SK-N-SH treated with all-trans-retinoic acid at 6 μM for 48 hours (cell line): ENCODE data around the gene CPA4.
"Not testable (repeated sequence)": the region's sequence is repeated elsewhere in the genome, so short reads cannot be mapped to it uniquely, and the experiment has no call there.

Experiments
- ATAC-seq: fragments of 200-7000 bp; cut with Tn5 transposase; 3 replicates; pipeline ENCODE4 v1.9.1; 2020; ENCODE audit warnings: mild to moderate bottlenecking, moderate library complexity
- ARNTL ChIP-seq: fragments of 450-650 bp; formaldehyde crosslinking; IDR thresholded peaks from 2 replicates; pipeline ENCODE4 v1.5.0; 2020; ENCODE audit warnings: low read depth, mild to moderate bottlenecking, moderate library complexity, borderline replicate concordance
- BACH2 ChIP-seq: fragments of 250-450 bp; sonication (Bioruptor Pico); IDR thresholded peaks from 2 replicates; pipeline ENCODE4 v1.9.0; 2021; ENCODE audit warnings: mild to moderate bottlenecking, borderline replicate concordance
- CREB5 ChIP-seq: fragments of 250-450 bp; sonication (Bioruptor Pico); IDR thresholded peaks from 2 replicates; pipeline ENCODE4 v1.5.1; 2020; ENCODE audit warnings: low read depth, mild to moderate bottlenecking, moderate library complexity
- CSDC2 ChIP-seq: fragments of 250-450 bp; sonication (Bioruptor Pico); IDR thresholded peaks from 2 replicates; pipeline ENCODE4 v1.5.0; 2020; ENCODE audit warnings: mild to moderate bottlenecking, moderate library complexity
- CSRNP3 ChIP-seq: fragments of 250-450 bp; sonication (Bioruptor Pico); IDR thresholded peaks from 2 replicates; pipeline ENCODE4 v1.5.1; 2021; ENCODE audit warnings: mild to moderate bottlenecking, moderate library complexity
- ESRRG ChIP-seq: fragments of 250-450 bp; sonication (Bioruptor Pico); IDR thresholded peaks from 2 replicates; pipeline ENCODE4 v1.6.1; 2021; ENCODE audit warnings: mild to moderate bottlenecking
- GLIS3 ChIP-seq: fragments of 250-450 bp; sonication (Bioruptor Pico); IDR thresholded peaks from 2 replicates; pipeline ENCODE4 v1.5.0; 2020; ENCODE audit warnings: mild to moderate bottlenecking, moderate library complexity
- ISL1 ChIP-seq: fragments of 250-450 bp; sonication (Bioruptor Pico); IDR thresholded peaks from 2 replicates; pipeline ENCODE4 v2.1.2; 2022; ENCODE audit warnings: mild to moderate bottlenecking, moderate library complexity
- OSR1 ChIP-seq: fragments of 250-450 bp; sonication (Bioruptor Pico); IDR thresholded peaks from 2 replicates; pipeline ENCODE4 v1.8.0; 2022; ENCODE audit warnings: moderate library complexity, mild to moderate bottlenecking, inconsistent platforms
- POU6F1 ChIP-seq: fragments of 250-450 bp; sonication (Bioruptor Pico); IDR thresholded peaks from 2 replicates; pipeline ENCODE4 v1.8.0; 2021; ENCODE audit warnings: low read depth, mild to moderate bottlenecking, moderate library complexity, borderline replicate concordance
- PPARA ChIP-seq: fragments of 250-450 bp; sonication (Bioruptor Pico); IDR thresholded peaks from 2 replicates; pipeline ENCODE4 v1.5.0; 2020; ENCODE audit warnings: mild to moderate bottlenecking, borderline replicate concordance
- SNAI2 ChIP-seq: fragments of 250-450 bp; sonication (Bioruptor Pico); IDR thresholded peaks from 2 replicates; pipeline ENCODE4 v1.5.0; 2020; ENCODE audit warnings: mild to moderate bottlenecking, moderate library complexity
- TCF4 ChIP-seq: fragments of 250-450 bp; sonication (Bioruptor Pico); IDR thresholded peaks from 2 replicates; pipeline ENCODE4 v1.8.0; 2021; ENCODE audit warnings: mild to moderate bottlenecking, moderate library complexity, borderline replicate concordance
- TOX ChIP-seq: fragments of 250-450 bp; sonication (Bioruptor Pico); IDR thresholded peaks from 2 replicates; pipeline ENCODE4 v1.8.0; 2021; ENCODE audit warnings: mild to moderate bottlenecking, moderate library complexity, borderline replicate concordance
- ZC3H10 ChIP-seq: fragments of 250-450 bp; sonication (Bioruptor Pico); IDR thresholded peaks from 2 replicates; pipeline ENCODE4 v1.5.1; 2021; ENCODE audit warnings: mild to moderate bottlenecking, moderate library complexity
- ZFP3 ChIP-seq: fragments of 250-450 bp; sonication (Bioruptor Pico); IDR thresholded peaks from 2 replicates; pipeline ENCODE4 v1.5.0; 2020; ENCODE audit warnings: mild to moderate bottlenecking, moderate library complexity
- ZNF565 ChIP-seq: fragments of 450-650 bp; formaldehyde crosslinking; conservative IDR thresholded peaks from 2 replicates; pipeline ENCODE4 v1.5.0; 2020; ENCODE audit warnings: low read depth, mild to moderate bottlenecking, moderate library complexity
- ZNF70 ChIP-seq: fragments of 450-650 bp; formaldehyde crosslinking; IDR thresholded peaks from 2 replicates; pipeline ENCODE4 v1.5.0; 2020; ENCODE audit warnings: mild to moderate bottlenecking, moderate library complexity
- ZNF8 ChIP-seq: fragments of 450-650 bp; formaldehyde crosslinking; IDR thresholded peaks from 2 replicates; pipeline ENCODE4 v1.5.0; 2020; ENCODE audit warnings: mild to moderate bottlenecking, moderate library complexity
- TF ChIP-seq, protein P1 (sequence below): fragments of 250-450 bp; sonication (Bioruptor Pico); IDR thresholded peaks from 2 replicates; pipeline ENCODE4 v1.5.0; 2020; ENCODE audit warnings: mild to moderate bottlenecking, moderate library complexity

Gene CPA4

GRCh38 chr7:130319541-130319940, 26.6 kb downstream of the CPA4 start:
- no peak for TF ChIP-seq ZC3H10 (CRISPR knock-in tag)
- TF ChIP-seq BACH2 (CRISPR knock-in tag), result no peak
- TF ChIP-seq SNAI2 (CRISPR knock-in tag), result no peak
- TF ChIP-seq ZNF565 (CRISPR knock-in tag), result no peak
- no peak for TF ChIP-seq ISL1 (CRISPR knock-in tag)
- TF ChIP-seq TCF4, result no peak
- TF ChIP-seq CREB5 (CRISPR knock-in tag), result no peak
- TF ChIP-seq ZFP3, result no peak
- TF ChIP-seq GLIS3, result no peak
- TF ChIP-seq TOX (CRISPR knock-in tag), result no peak
- no peak for TF ChIP-seq ESRRG (CRISPR knock-in tag)
- TF ChIP-seq CSDC2, result no peak
- TF ChIP-seq PPARA (CRISPR knock-in tag), result no peak
- TF ChIP-seq ZNF70 (CRISPR knock-in tag), result no peak
- TF ChIP-seq, protein P1, sequence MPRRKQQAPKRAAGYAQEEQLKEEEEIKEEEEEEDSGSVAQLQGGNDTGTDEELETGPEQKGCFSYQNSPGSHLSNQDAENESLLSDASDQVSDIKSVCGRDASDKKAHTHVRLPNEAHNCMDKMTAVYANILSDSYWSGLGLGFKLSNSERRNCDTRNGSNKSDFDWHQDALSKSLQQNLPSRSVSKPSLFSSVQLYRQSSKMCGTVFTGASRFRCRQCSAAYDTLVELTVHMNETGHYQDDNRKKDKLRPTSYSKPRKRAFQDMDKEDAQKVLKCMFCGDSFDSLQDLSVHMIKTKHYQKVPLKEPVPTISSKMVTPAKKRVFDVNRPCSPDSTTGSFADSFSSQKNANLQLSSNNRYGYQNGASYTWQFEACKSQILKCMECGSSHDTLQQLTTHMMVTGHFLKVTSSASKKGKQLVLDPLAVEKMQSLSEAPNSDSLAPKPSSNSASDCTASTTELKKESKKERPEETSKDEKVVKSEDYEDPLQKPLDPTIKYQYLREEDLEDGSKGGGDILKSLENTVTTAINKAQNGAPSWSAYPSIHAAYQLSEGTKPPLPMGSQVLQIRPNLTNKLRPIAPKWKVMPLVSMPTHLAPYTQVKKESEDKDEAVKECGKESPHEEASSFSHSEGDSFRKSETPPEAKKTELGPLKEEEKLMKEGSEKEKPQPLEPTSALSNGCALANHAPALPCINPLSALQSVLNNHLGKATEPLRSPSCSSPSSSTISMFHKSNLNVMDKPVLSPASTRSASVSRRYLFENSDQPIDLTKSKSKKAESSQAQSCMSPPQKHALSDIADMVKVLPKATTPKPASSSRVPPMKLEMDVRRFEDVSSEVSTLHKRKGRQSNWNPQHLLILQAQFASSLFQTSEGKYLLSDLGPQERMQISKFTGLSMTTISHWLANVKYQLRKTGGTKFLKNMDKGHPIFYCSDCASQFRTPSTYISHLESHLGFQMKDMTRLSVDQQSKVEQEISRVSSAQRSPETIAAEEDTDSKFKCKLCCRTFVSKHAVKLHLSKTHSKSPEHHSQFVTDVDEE (CRISPR knock-in tag), result no peak
- TF ChIP-seq OSR1 (CRISPR knock-in tag), result no peak
- TF ChIP-seq POU6F1 (CRISPR knock-in tag), result no peak
- no peak for TF ChIP-seq CSRNP3
- TF ChIP-seq ARNTL (CRISPR knock-in tag), result no peak
- no peak for ATAC-seq

GRCh38 chr7:130321542-130322229, 28.7 kb downstream of the CPA4 start:
- ATAC-seq, result not testable (repeated sequence)

GRCh38 chr7:130322615-130323014, 29.7 kb downstream of the CPA4 start:
- no peak for ATAC-seq
- TF ChIP-seq, protein P1 (CRISPR knock-in tag), result no peak
- TF ChIP-seq OSR1 (CRISPR knock-in tag) (no peak), ZNF70 (CRISPR knock-in tag) (no peak), ZNF8 (no peak), ZNF565 (CRISPR knock-in tag) (no peak), ZFP3 (no peak), TCF4 (no peak), BACH2 (CRISPR knock-in tag) (no peak)
